ENCODE data around the gene MSI2.

Gene MSI2

DNA sequence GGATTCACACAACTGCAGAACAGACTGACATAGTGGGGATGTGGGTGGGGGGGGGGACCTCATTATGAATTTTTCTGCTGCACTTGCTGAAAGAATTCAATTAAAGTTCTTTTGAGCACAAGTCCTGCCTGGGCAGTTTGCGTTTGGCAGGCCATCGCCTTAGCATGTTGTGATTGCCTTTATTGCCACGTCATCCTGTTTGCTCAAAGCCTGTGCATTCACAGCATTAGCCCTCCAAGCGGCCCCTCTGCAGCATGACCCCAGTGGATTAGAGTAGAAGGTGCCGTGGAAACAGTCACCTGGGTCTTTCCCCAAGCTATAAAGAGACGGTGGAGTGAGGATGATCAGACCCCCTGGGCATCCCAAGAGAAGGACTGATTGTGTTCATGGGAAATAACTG is 17.2 kb downstream of the MSI2 start:
- DNase-seq, result no peak

DNA sequence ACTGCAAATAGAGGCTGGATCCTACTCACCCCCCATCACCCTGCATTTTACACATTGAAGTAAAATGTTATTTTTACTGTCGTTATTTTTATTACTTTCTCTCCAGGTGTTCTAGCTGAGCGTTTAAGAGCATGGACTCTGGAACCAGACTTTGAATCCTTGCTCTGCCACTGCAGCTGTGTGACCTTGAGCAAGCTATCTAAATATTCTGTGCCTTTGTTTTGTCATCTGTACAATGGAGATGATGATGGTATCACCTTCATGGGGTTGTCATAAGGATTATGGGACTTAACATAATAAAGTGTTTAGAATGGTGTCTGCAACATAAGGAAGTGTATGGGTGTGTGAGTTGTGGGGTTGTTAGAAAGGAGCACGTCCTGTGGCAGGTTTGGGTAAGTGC is 17.8 kb downstream of the MSI2 start:
- no peak for DNase-seq

DNA sequence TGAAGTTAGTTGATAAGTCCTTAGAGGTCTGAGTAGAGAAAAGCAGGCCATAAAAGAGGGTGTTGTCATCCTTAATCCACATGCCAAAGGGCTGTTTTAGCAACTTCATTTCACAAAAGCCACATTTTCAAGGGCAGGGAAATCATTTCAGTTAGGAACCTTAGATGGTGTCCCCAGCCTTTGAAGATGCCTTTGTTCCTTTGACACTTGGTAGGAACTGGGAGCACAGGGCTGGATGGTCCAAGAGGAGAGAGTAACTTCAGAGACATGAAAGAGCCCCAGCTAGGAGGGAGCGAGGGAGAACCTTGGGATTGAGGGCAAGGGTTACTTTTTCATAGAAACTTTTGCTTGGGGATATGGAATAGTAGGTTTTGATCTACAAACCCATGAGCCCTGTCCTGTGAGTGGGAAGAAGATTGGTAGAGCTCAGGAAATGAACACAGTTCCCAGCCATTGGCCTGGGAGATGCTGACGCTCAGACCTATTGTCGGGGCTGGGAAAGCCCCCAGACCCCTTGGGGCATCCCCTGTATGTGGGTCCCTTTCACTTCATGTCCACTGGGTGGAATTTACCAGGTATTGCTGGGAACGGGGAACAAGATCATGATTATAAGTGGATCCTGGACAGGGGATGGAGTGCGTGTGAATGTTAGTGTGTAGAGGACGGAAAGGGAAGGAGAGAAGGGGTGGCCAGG is 18.9 kb downstream of the MSI2 start:
- no peak for DNase-seq

GRCh38 chr17:57276621-57277020 is 20.3 kb downstream of the MSI2 start:
- DNase-seq, result no peak

- no peak for DNase-seq
Measured at GRCh38 chr17:57277923-57278604, 21.7 kb downstream of the MSI2 start.

GRCh38 chr17:57278740-57279387 is 22.5 kb downstream of the MSI2 start:
- DNase-seq, result no peak

GRCh38 chr17:57279432-57279831 is 23.1 kb downstream of the MSI2 start:
- no peak for DNase-seq

- DNase-seq, result peak in 3 of 6 experiments; percentile 22 to 28 (median 23)
Measured at GRCh38 chr17:57281887-57282286, 25.6 kb downstream of the MSI2 start.

DNA sequence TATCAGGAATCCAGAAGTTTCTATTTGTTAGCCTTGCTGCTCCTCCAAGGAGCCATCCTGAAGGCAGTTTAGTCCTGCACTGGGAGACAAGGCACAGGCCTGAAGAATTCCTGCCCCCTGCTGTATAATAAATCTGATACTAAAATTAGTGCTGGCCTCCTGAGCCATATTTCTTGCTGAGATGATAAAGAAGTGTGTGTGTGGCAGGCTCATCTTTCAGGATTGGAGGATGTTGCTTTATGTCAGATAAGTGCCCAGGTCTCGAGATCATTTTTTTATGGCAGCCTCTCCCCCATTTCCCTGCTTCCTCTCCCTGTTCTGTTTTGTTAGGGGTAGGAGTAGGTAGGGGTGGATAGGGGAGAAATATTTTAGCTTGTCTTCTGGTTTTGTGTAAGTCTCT is 26.0 kb downstream of the MSI2 start:
- no peak for DNase-seq

- DNase-seq, result no peak
Measured at GRCh38 chr17:57283203-57283971, 27.1 kb downstream of the MSI2 start.

- peak in 1 of 6 experiments; percentile 22 for DNase-seq
Measured at GRCh38 chr17:57284583-57284982, 28.3 kb downstream of the MSI2 start.

DNA sequence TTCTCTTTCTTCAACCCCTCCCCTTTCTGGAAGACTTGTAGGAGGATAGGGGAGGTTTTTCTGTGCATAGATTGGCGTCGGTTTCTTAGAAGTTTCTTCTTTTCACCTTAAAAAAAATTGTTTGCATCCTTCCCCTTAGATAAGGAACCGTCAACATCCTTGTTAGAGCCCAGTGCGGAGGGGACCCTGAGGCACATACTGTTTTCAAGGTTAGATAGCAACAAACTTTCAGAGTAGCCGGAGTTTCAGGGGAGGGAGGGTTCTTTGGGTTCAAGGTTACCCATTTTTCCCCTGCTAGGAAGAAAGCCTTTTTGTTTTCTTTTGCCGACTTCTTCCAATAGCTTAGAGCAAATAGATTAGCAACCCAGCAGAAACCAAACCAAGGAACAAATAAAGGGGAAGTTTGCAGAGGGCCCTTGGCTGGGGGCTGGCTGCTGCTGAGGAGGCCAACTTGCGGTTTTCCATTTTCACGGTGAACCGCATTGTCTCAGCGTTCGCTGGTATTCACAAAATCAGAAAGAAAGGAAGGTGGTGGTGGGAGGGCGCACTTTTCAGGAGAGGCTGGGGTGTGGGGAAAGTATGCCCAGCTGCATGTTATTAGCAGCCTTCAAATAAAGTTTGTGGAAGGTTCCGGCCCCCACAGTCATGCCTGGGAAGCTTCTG is 28.8 kb downstream of the MSI2 start:
- DNase-seq, result peak in 2 of 6 experiments; percentile 7 to 48

DNA sequence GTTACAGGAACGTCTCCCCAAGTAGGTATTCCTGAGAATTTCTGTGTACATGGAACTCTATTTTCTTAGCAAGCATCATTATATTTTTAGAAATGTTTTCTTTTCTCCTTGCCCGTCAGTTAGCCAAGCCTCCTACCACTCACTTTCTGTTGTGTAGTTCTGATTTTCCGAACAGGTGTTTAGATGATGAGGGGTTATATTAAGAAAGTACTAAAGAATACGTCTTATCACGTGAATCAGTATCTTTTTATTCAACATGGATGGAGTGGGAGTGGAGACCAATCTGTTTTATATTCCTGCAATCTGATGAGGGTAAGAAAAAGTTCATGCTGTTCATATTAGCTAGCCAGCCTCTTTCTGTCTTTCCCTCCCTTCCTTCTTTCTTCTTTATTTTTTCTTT is 29.4 kb downstream of the MSI2 start:
- DNase-seq, result no peak

- no peak for DNase-seq
Measured at GRCh38 chr17:57286399-57287105, 30.2 kb downstream of the MSI2 start.

DNA sequence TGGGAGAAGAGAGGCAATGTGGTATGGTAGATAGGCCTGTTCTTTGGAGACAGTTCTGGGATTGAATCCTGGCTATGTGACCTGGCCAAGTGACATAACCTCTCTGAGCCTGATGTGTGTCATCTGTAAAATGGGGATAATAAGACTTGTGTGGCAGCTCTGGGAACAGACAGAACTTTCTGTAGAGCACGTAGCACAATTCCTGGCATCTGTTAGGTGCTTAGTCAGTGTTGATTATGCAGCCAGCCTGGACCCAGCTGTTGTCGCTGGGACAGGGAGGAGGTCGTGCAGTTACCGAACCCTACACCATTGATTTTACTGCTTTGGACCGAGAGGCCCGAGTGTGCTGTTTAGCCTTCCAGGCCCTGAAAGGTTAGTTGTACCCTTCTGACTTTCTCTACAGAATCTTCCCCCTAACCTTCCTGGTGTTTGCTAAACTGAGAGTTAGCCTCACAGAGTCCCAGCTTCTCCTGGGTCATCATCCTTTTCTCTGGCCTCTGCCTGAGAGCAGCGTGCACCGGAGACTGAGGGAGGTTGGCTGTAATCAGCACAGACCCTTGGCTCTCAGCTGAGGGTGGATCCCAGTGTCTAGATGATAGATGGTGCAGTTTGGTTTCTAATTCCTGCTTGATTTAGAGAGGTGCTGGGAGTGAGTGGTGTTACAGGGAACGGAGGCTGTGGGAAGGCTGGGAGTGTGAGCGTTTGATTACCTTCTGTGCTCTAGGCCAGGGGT is 31.9 kb downstream of the MSI2 start:
- DNase-seq, result no peak

GRCh38 chr17:57288773-57289121 is 32.4 kb downstream of the MSI2 start:
- no peak for DNase-seq

GRCh38 chr17:57289130-57289529 is 32.8 kb downstream of the MSI2 start:
- DNase-seq, result no peak

GRCh38 chr17:57289613-57290012 is 33.3 kb downstream of the MSI2 start:
- DNase-seq, result no peak

- DNase-seq, result no peak
Measured at GRCh38 chr17:57290981-57291380, 34.7 kb downstream of the MSI2 start.

DNA sequence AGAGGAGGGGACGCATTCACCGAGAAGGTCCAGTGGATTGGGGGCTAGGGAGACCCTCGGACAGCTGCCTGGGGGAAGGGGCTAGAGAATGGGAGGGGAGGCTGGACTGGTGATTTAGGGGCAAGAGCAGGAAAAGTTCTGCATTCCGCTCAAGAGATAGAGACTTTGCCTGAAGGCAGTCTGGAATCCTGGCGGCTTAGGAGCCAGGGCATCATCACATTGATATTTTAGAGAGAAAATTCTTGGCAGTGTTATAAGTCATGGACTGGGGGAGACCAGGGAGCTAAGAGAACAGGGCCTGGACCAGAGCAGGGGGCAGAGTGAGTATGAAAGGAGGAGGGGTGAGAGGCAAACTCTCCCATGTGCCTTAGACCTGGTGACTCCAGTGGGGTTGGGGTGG is 35.8 kb downstream of the MSI2 start:
- no peak for DNase-seq

GRCh38 chr17:57293077-57293476 is 36.8 kb downstream of the MSI2 start:
- DNase-seq, result no peak

GRCh38 chr17:57294101-57294500 is 37.8 kb downstream of the MSI2 start:
- DNase-seq, result no peak

All from stimulated activated naive CD4-positive, alpha-beta T cell (primary cell).